ENCODE results near the gene OCA2.

OCA2 gene

DNA sequence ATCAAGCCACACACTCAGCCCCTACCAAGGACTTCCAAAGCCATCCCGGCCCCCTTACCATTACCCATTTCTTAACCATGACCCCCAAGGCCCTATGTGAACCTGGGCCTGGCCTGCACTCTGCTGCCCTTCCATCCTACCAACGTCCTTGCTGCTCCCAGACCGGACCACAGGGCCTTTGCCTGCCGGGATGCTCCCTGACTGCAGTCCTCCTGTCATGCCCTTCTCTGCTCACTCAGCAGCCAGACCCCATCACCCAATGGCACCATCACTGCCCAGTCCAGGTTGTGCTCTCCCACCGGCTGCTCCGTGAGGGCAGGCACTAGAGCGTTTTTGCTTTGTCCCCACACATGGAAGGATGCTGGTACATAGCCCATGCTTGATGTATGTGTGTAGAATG lies 73.7 kb downstream of the OCA2 start:
- DNase-seq (ENCODE audit: extremely low read depth, low read depth) = no peak
- TF ChIP-seq, protein P1, sequence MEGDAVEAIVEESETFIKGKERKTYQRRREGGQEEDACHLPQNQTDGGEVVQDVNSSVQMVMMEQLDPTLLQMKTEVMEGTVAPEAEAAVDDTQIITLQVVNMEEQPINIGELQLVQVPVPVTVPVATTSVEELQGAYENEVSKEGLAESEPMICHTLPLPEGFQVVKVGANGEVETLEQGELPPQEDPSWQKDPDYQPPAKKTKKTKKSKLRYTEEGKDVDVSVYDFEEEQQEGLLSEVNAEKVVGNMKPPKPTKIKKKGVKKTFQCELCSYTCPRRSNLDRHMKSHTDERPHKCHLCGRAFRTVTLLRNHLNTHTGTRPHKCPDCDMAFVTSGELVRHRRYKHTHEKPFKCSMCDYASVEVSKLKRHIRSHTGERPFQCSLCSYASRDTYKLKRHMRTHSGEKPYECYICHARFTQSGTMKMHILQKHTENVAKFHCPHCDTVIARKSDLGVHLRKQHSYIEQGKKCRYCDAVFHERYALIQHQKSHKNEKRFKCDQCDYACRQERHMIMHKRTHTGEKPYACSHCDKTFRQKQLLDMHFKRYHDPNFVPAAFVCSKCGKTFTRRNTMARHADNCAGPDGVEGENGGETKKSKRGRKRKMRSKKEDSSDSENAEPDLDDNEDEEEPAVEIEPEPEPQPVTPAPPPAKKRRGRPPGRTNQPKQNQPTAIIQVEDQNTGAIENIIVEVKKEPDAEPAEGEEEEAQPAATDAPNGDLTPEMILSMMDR (IDR thresholded peaks at IDR 0.05; ENCODE audit: low read depth, low read length) = no peak

DNA sequence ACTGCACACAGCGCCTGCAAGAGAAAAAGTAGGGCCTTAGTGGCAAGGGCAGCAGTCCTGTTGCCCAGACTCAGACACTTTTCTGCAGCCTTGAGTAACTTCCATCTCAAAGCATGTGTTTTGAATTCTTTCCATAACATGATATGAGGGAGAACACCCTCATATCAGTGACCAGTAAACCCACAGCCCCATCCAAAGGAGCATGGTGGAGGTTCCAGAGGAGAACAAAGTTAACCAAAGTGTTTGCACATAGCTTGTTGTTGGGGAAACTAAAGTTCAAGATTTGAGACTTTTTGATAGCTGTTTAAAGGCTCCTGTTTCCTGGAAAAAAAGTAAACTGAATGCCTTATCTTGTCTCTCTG lies 74.2 kb downstream of the OCA2 start:
- DNase-seq (ENCODE audit: extremely low read depth, low read depth) = no peak

DNA sequence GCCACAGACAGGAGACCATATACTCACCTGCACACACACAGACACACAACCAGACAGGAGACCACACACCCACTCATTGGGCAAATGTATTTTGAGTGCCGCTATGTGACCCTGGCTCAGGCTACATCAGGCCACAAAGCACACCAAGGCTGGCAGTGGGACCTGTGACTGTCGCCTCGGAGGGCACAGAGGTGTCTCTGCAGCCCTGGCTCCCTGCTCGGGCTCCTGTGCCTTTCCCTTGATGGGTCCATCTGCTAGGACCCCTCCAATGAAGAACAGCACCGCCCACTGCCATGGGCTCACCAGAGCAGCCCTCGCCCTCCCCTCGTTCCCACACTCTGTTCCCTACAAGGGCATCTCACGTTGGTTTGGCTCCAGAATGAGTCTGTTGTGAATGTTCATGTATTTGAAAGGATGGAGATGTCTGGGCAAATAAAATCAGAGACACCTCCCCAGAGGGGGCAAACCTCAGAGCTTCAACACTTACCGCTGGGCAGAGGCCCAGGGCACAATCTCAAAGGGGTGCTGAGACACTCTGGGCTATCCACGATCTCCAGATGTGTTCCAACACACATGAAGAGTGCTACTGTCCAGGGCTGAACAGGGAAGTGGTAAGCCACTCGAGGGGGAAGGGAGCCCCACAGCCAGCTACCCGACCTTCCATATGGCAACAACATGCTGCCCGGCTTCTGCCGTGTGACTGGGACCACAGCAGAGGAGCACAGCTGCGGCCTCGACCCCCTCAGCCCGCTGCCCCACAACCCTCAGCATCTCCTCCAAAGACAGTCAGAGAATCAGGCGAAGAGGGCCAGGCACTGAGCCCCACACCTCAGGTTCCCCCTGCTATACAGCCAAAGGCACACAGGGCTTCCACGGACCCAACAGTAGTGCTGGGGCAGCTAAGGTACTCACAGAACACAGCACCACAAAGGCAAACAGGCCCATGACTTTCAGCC lies 74.9 kb downstream of the OCA2 start:
- no peak for DNase-seq (ENCODE audit: extremely low read depth, low read depth)

More for the DNA sequence above, 74.2 kb downstream of the OCA2 start:
- TF ChIP-seq, protein P1 (IDR thresholded peaks at IDR 0.05; ENCODE audit: low read depth, low read length) = no peak

DNA sequence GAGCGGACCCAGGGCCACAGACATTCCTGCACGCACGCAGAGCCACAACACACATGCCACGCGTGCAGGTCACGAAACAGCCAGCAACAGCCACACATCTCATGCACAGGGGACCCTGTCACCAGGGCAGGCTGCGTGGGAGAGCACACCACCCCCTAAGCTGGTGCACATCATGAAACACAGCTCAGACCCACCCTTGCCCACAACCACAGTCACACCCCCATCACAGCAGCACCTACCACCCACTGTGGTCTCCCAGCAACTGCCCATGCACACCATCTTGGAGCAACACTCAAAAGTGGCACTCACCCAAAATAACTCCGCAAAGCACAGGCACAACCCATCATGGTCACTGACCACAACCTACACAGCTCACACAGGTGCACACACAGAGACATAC lies 75.7 kb downstream of the OCA2 start:
- DNase-seq (ENCODE audit: extremely low read depth, low read depth) = no peak

More for the DNA sequence above, 74.9 kb downstream of the OCA2 start:
- TF ChIP-seq, protein P1 (IDR thresholded peaks at IDR 0.05; ENCODE audit: low read depth, low read length) = no peak

DNA sequence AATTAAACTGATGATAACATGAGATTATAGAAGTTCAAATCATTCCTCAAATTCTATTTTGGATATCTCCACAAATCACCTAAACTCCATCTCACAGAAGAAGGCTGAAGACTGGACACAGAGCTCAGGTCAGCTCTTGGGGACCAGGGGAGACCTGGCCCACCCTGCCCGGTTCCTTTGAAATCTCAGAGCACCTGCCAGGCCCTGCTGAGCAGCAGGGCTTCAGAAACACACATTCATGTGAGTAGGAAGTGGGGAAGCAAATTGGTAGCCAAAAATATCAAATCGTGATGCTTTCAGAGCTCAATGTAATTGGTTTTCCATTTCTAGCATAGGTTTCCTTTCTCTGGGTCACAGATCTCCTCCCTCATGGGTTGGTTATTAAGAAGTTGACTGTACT lies 76.2 kb downstream of the OCA2 start:
- TF ChIP-seq, protein P1 (IDR thresholded peaks at IDR 0.05; ENCODE audit: low read depth, low read length) = no peak
- no peak for DNase-seq (ENCODE audit: extremely low read depth, low read depth)

More for the DNA sequence above, 75.7 kb downstream of the OCA2 start:
- TF ChIP-seq, protein P1 (IDR thresholded peaks at IDR 0.05; ENCODE audit: low read depth, low read length) = no peak

DNA sequence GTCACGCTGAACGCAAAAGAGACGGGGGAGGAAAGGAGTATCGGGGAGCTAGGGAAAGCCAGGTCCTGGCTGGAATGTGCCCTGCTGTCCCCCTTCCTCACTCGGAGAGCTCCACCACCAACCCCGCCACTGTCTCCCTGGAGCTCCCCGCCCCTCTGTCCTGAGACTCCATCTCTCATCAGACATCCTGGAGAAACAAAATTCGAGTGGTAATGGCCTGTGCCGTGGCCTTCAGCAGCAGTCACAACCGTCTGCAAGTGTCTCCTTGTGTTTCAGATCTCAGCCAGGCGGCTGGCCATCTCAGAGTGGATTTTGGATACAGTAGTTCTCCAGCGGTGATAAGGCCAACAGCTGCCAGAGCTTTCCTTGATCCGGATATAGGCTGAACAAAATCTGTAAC lies 76.9 kb downstream of the OCA2 start:
- no peak for DNase-seq (ENCODE audit: extremely low read depth, low read depth)
- TF ChIP-seq, protein P1 (IDR thresholded peaks at IDR 0.05; ENCODE audit: low read depth, low read length) = no peak

DNA sequence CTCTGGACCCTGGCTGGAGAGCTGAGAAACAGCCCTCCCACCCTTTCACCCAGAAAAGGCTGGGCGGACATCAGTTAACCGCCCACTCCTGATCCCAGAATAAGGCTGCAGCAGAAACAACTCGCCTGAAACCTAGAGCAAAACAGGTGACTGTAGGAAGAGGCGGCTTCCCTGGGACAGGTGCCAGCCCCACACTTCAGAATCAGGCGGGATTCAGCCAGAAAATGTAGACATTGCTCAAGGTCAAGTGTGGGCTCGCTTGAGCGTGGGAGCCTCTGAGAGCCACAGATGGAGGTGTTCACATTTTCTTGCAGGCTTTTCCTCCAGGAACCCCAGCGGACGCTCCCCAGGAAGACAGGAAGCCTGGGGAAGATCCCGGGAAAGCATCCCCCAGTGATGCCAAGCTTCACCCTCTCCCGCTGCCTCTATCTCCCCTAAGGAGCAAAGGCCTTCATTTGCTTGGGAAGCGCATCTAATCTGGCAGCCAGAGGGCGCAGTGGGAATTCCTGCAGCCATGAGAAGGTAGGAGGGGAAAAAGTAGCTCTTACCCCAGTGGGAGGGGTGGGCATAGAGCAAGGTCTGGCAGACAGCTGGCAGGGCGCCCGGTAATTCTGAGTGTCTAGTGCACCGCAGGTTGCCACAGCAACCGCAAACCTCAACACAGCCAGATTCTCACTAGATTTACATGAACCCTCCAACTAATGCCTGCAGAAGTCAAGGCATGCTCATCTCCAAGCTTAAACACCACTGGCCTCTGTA lies 77.7 kb downstream of the OCA2 start:
- TF ChIP-seq, protein P1 (IDR thresholded peaks at IDR 0.05; ENCODE audit: low read depth, low read length) = peak; percentile 21
- no peak for DNase-seq (ENCODE audit: extremely low read depth, low read depth)
